A549 (cell line): ENCODE results near the gene GMDS.

Experiments used
- CHD2 ChIP-seq: fragments of 150-350 bp; IDR thresholded peaks from 2 replicates; pipeline ENCODE4 v1.6.1; 2014; ENCODE audit warnings: low read length; ENCODE audit not compliant: partially characterized antibody
- EP300 ChIP-seq, 2 experiments: fragments of >200 bp; sonication (Bioruptor Twin); formaldehyde crosslinking; IDR thresholded peaks; 2 replicates in 1 of 2; 3 replicates in 1 of 2; pipeline ENCODE4 v1.6.1; 2016 to 2017
- GATA3 ChIP-seq: IDR thresholded peaks from 2 replicates; pipeline ENCODE4 v1.6.1; 2012; ENCODE audit warnings: borderline replicate concordance
- JUNB ChIP-seq: fragments of >200 bp; sonication (Bioruptor Twin); formaldehyde crosslinking; IDR thresholded peaks from 2 replicates; pipeline ENCODE4 v1.6.1; 2016
- KDM1A ChIP-seq: fragments of 200-600 bp; sonication (generic); IDR thresholded peaks from 2 replicates; pipeline ENCODE4 v1.6.1; 2016; ENCODE audit warnings: low read depth, mild to moderate bottlenecking
- MAZ ChIP-seq: fragments of 150-350 bp; IDR thresholded peaks from 2 replicates; pipeline ENCODE4 v1.6.1; 2014; ENCODE audit warnings: antibody characterized with exemption, low read depth, low read length, borderline replicate concordance
- POLR2A ChIP-seq: IDR thresholded peaks from 2 replicates; pipeline ENCODE4 v1.6.1; 2012; ENCODE audit warnings: mild to moderate bottlenecking, low read length
- RNF2 ChIP-seq: fragments of 200-600 bp; sonication (generic); IDR thresholded peaks from 2 replicates; pipeline ENCODE4 v1.6.1; 2016; ENCODE audit warnings: low read depth, mild to moderate bottlenecking, antibody characterized with exemption, moderate library complexity, borderline replicate concordance
- TF ChIP-seq, protein P1 (sequence below): fragments of 450-650 bp; IDR thresholded peaks from 2 replicates; pipeline ENCODE4 v1.6.1; 2014; ENCODE audit warnings: antibody characterized with exemption

DNA sequence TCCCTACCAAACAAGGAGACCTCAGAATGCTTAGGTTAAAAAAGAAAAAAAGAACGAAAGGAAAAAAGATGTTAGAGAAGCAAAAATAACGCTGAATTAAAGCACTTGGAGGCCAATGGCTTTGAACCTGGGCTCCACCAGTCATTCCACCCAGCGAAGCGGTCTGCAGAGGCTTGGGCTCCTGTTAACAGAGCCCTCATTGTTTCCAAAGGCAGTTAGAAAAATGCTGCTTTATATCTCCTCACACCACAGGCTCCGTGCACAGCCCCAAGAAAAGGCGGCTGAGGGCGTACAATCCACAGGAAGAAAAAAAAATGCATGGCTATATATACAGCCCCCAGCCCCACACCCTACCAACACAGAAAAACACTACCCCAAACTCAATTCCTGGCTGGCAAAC, 379.8 kb downstream of the GMDS start:
- TF ChIP-seq POLR2A (no peak), GATA3 (no peak), MAZ (no peak), EP300 (IDR thresholded peaks at IDR 0.05) (no peak), KDM1A (no peak), RNF2 (no peak), CHD2 (no peak), JUNB (no peak)
- TF ChIP-seq, protein P1, sequence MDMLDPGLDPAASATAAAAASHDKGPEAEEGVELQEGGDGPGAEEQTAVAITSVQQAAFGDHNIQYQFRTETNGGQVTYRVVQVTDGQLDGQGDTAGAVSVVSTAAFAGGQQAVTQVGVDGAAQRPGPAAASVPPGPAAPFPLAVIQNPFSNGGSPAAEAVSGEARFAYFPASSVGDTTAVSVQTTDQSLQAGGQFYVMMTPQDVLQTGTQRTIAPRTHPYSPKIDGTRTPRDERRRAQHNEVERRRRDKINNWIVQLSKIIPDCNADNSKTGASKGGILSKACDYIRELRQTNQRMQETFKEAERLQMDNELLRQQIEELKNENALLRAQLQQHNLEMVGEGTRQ: no peak
